ENCODE measurements around the gene ZNF428. TPM values are rescaled to one million over a fixed set of nuclear protein-coding genes. Genes with fewer than 3 reads are reported as not detected.

ZNF428 gene
- total RNA-seq, 1 donor from 2014 or later: 114 TPM

- Mint-ChIP-seq H3K27me3 (ENCODE audit: low read depth) (peaks cover 3% of the 10 kb centered on the region), H3K4me3 (no peak overlapping the region), H3K9me3 (no peaks in the 10 kb centered on the region), H3K4me1 (peaks cover 33% of the 10 kb centered on the region), H3K27ac (ENCODE audit: unreplicated experiment) (no peak overlapping the region), H3K36me3 (ENCODE audit: low read depth) (peaks cover 17% of the 10 kb centered on the region)
- DNase-seq (ENCODE audit: low read depth, low spot score): no peak
- TF ChIP-seq CTCF (conservative IDR thresholded peaks at IDR 0.05): no peak
Observed at GRCh38 chr19:43628646-43629326, 9.4 kb upstream of the ZNF428 start.

- peaks cover 30% of the 10 kb centered on the region for H3K4me1 Mint-ChIP-seq
- DNase-seq (ENCODE audit: low read depth, low spot score): no peak
- peak overlapping the region; percentile 34 for H3K4me3 Mint-ChIP-seq
- no peak for TF ChIP-seq CTCF (conservative IDR thresholded peaks at IDR 0.05)
- peaks cover 3% of the 10 kb centered on the region for H3K27me3 Mint-ChIP-seq (ENCODE audit: low read depth)
- H3K36me3 Mint-ChIP-seq (ENCODE audit: low read depth): peaks cover 23% of the 10 kb centered on the region
- H3K9me3 Mint-ChIP-seq: no peaks in the 10 kb centered on the region
- H3K27ac Mint-ChIP-seq (ENCODE audit: unreplicated experiment): no peak overlapping the region
Observed at GRCh38 chr19:43626838-43627237, 7.4 kb upstream of the ZNF428 start.

- Mint-ChIP-seq H3K4me1 (peaks cover 34% of the 10 kb centered on the region), H3K27me3 (ENCODE audit: low read depth) (peaks cover 3% of the 10 kb centered on the region), H3K4me3 (no peak overlapping the region), H3K9me3 (no peaks in the 10 kb centered on the region), H3K36me3 (ENCODE audit: low read depth) (peaks cover 26% of the 10 kb centered on the region), H3K27ac (ENCODE audit: unreplicated experiment) (no peak overlapping the region)
- no peak for DNase-seq (ENCODE audit: low read depth, low spot score)
- no peak for TF ChIP-seq CTCF (conservative IDR thresholded peaks at IDR 0.05)
Observed at GRCh38 chr19:43625918-43626579, 6.6 kb upstream of the ZNF428 start.

GRCh38 chr19:43624933-43625332 is 5.5 kb upstream of the ZNF428 start:
- peaks cover 27% of the 10 kb centered on the region for H3K36me3 Mint-ChIP-seq (ENCODE audit: low read depth)
- DNase-seq (ENCODE audit: low read depth, low spot score): no peak
- peak; percentile 30 for TF ChIP-seq CTCF (conservative IDR thresholded peaks at IDR 0.05)
- peaks cover 4% of the 10 kb centered on the region for H3K27me3 Mint-ChIP-seq (ENCODE audit: low read depth)
- peaks cover 44% of the 10 kb centered on the region for H3K4me1 Mint-ChIP-seq
- H3K27ac Mint-ChIP-seq (ENCODE audit: unreplicated experiment): no peak overlapping the region
- H3K9me3 Mint-ChIP-seq: peaks cover under 1% of the 10 kb centered on the region
- H3K4me3 Mint-ChIP-seq: peak overlapping the region; percentile 73

GRCh38 chr19:43623889-43624670 is 4.7 kb upstream of the ZNF428 start:
- Mint-ChIP-seq H3K27ac (ENCODE audit: unreplicated experiment) (peak overlapping the region; percentile 62), H3K27me3 (ENCODE audit: low read depth) (peaks cover 9% of the 10 kb centered on the region), H3K4me3 (peak overlapping the region; percentile 73), H3K4me1 (peaks cover 51% of the 10 kb centered on the region), H3K36me3 (ENCODE audit: low read depth) (peaks cover 31% of the 10 kb centered on the region), H3K9me3 (peaks cover 3% of the 10 kb centered on the region)
- DNase-seq (ENCODE audit: low read depth, low spot score): no peak
- TF ChIP-seq CTCF (conservative IDR thresholded peaks at IDR 0.05): no peak
